ENCODE measurements around the gene PIM3.
A peak's percentile ranks its signal among the peaks of the same experiment; 100 is the strongest.

Gene PIM3

DNA sequence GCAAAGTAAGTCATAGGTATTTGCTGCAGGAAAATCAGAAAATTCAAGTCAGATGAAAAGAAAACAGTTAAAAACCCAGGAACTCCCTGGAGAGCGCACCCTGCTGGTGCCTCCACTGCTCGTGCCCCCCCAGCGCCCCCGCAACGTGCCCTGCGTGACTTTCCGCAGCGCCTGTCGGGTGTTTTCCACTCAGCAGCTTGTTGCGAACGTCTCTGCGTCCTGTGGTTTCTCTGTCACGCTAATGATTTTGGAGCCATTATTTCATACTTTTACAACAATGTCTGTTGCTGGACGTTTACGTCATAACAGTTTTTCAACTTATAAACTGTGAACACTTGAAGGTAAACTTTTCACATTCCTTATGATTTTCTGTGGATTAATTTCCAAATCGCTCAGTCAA is 37.1 kb upstream of the PIM3 start:
- ATAC-seq = no peak
- Mint-ChIP-seq H3K27me3 (no peaks in the 10 kb centered on the region), H3K36me3 (ENCODE audit: low read depth) (peaks cover 21% of the 10 kb centered on the region), H3K4me3 (no peak overlapping the region), H3K4me1 (peaks cover 43% of the 10 kb centered on the region), H3K9me3 (no peaks in the 10 kb centered on the region), H3K27ac (peak overlapping the region; percentile 52)
- DNase-seq = peak; percentile 47

GRCh38 chr22:49924113-49924833 is 36.3 kb upstream of the PIM3 start:
- Mint-ChIP-seq H3K4me3 (no peak overlapping the region), H3K27ac (peak overlapping the region; percentile 52), H3K9me3 (no peaks in the 10 kb centered on the region), H3K4me1 (peaks cover 42% of the 10 kb centered on the region), H3K27me3 (no peaks in the 10 kb centered on the region), H3K36me3 (ENCODE audit: low read depth) (peaks cover 21% of the 10 kb centered on the region)
- DNase-seq = no peak
- no peak for ATAC-seq

DNA sequence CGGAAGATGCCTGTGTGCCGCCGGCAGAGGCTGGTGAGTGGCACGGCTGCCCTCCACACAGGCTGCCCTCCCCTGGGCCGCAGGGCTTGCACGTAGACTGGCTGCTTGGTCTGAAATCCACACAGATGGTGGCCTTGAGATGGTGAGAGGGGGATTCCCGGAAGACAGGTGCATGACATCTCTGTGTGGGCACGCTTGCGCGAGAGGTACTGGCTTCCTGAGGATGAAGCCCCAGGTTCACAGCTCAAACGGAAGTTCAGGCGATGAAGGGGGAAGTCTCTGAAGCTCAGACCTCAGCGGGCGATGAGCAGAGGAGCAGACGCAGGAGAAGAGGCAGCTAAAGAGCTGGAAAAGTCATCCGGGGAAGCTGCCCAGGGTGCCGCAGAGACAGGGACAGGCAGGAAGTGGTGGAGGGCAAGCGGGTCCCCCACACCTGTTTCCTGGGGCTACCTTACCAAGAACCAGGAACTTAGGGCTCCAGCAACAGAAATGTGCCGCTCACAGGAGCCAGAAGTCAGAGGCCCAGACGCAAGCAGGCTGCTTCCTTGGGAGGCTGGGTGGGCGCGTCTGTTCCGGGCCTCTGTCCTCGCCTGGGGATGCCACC is 34.9 kb upstream of the PIM3 start:
- H3K9me3 Mint-ChIP-seq = no peaks in the 10 kb centered on the region
- peak overlapping the region; percentile 81 for H3K4me3 Mint-ChIP-seq
- H3K27ac Mint-ChIP-seq = peak overlapping the region; percentile 96
- H3K36me3 Mint-ChIP-seq (ENCODE audit: low read depth) = peaks cover 18% of the 10 kb centered on the region
- DNase-seq (peak; percentile 67), ATAC-seq (peak; percentile 70)
- H3K27me3 Mint-ChIP-seq = no peaks in the 10 kb centered on the region
- peaks cover 36% of the 10 kb centered on the region for H3K4me1 Mint-ChIP-seq

DNA sequence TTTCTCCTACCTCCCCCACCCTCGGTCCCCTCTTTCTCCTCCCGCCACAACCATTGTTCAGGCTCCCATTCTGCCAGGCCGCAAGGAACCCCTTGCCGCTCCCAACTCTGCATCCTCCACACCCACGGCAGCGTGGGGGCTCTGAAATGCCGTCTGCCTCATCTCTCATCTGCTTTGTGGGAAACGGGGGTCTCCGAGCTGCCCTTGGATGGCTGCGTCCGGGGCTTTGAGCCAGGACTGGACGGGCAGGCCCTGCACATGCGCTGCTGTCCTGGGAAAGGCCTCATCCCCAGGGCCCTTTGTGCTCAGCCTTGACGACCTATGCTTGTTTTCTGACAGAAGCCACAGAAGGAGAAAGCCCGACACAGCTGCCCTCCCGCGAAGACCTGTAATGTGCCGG is 33.7 kb upstream of the PIM3 start:
- no peaks in the 10 kb centered on the region for H3K9me3 Mint-ChIP-seq
- H3K4me1 Mint-ChIP-seq = peaks cover 48% of the 10 kb centered on the region
- no peaks in the 10 kb centered on the region for H3K27me3 Mint-ChIP-seq
- H3K4me3 Mint-ChIP-seq = no peak overlapping the region
- peak overlapping the region; percentile 64 for H3K27ac Mint-ChIP-seq
- no peak for ATAC-seq
- H3K36me3 Mint-ChIP-seq (ENCODE audit: low read depth) = peaks cover 17% of the 10 kb centered on the region
- DNase-seq = no peak

DNA sequence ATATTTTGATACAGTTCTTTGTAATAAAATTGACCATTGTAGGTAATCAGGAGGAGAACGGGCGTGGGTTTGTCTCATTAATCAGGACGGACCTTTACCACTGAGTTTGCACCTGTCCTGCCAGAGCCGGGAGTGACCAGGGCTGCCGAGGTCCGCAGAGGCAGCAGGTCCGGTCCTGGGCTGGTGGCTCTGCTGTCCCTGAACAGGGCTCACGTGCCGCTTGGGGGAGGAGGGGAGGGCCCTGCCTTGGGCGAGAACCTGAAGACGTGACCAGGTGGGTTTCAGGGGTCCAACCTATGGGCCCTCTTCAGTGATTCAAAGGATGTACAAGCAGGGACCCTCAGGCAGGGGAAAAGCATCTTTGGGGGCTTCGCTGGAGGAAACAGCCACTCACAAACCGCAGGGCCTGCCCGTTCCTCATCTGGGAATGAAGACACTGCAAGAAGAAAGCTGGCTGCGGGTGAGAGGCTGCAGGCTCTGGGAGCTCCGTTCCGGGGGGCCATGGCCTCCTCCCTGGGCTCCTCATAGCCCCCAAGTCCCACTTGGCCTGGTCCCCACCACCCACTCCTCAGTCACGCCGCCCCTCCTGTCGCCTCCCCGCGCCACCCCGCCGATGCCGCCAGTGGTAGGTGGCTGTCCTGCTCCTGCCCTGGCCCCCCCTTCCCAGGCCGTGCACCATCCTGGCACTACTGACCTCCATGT is 32.9 kb upstream of the PIM3 start:
- no peak for DNase-seq
- H3K27me3 Mint-ChIP-seq = no peaks in the 10 kb centered on the region
- peaks cover 49% of the 10 kb centered on the region for H3K4me1 Mint-ChIP-seq
- peak overlapping the region; percentile 64 for H3K27ac Mint-ChIP-seq
- no peak for ATAC-seq
- peaks cover 17% of the 10 kb centered on the region for H3K36me3 Mint-ChIP-seq (ENCODE audit: low read depth)
- H3K4me3 Mint-ChIP-seq = no peak overlapping the region
- no peaks in the 10 kb centered on the region for H3K9me3 Mint-ChIP-seq

DNA sequence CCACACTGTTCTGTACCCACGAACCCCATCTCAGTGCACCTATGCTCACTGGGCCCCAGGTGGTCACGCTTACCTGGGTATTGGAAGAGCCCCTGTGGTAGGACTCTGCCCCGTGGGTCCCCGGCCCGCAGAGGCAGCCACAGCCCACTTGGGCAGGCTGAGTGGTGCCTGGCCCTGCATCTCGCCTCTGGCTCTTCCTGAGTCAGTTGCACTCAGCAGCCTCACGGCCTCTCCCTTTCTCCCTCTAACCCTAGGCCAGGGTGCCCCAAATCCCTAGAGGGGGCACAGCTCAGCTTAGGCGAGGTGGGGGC is 32.4 kb upstream of the PIM3 start:
- no peak for DNase-seq
- H3K27ac Mint-ChIP-seq = no peak overlapping the region
- no peaks in the 10 kb centered on the region for H3K9me3 Mint-ChIP-seq
- H3K4me1 Mint-ChIP-seq = peaks cover 53% of the 10 kb centered on the region
- H3K4me3 Mint-ChIP-seq = no peak overlapping the region
- no peaks in the 10 kb centered on the region for H3K27me3 Mint-ChIP-seq
- H3K36me3 Mint-ChIP-seq (ENCODE audit: low read depth) = peaks cover 17% of the 10 kb centered on the region
- ATAC-seq = no peak

GRCh38 chr22:49928555-49929210 is 31.9 kb upstream of the PIM3 start:
- H3K27ac Mint-ChIP-seq = no peak overlapping the region
- peaks cover 17% of the 10 kb centered on the region for H3K36me3 Mint-ChIP-seq (ENCODE audit: low read depth)
- DNase-seq = no peak
- H3K4me3 Mint-ChIP-seq = no peak overlapping the region
- H3K4me1 Mint-ChIP-seq = peaks cover 53% of the 10 kb centered on the region
- no peak for ATAC-seq
- no peaks in the 10 kb centered on the region for H3K27me3 Mint-ChIP-seq
- H3K9me3 Mint-ChIP-seq = no peaks in the 10 kb centered on the region

- Mint-ChIP-seq H3K27ac (no peak overlapping the region), H3K27me3 (no peaks in the 10 kb centered on the region), H3K4me1 (peaks cover 55% of the 10 kb centered on the region), H3K36me3 (ENCODE audit: low read depth) (peaks cover 17% of the 10 kb centered on the region), H3K4me3 (no peak overlapping the region), H3K9me3 (no peaks in the 10 kb centered on the region)
- DNase-seq (peak; percentile 88), ATAC-seq (peak; percentile 58)
Observed at GRCh38 chr22:49929211-49929979, 31.2 kb upstream of the PIM3 start.

GRCh38 chr22:49929994-49930575 is 30.5 kb upstream of the PIM3 start:
- Mint-ChIP-seq H3K27me3 (no peaks in the 10 kb centered on the region), H3K9me3 (no peaks in the 10 kb centered on the region), H3K27ac (no peak overlapping the region), H3K4me1 (peaks cover 54% of the 10 kb centered on the region), H3K4me3 (no peak overlapping the region), H3K36me3 (ENCODE audit: low read depth) (peaks cover 16% of the 10 kb centered on the region)
- ATAC-seq (no peak), DNase-seq (no peak)

DNA sequence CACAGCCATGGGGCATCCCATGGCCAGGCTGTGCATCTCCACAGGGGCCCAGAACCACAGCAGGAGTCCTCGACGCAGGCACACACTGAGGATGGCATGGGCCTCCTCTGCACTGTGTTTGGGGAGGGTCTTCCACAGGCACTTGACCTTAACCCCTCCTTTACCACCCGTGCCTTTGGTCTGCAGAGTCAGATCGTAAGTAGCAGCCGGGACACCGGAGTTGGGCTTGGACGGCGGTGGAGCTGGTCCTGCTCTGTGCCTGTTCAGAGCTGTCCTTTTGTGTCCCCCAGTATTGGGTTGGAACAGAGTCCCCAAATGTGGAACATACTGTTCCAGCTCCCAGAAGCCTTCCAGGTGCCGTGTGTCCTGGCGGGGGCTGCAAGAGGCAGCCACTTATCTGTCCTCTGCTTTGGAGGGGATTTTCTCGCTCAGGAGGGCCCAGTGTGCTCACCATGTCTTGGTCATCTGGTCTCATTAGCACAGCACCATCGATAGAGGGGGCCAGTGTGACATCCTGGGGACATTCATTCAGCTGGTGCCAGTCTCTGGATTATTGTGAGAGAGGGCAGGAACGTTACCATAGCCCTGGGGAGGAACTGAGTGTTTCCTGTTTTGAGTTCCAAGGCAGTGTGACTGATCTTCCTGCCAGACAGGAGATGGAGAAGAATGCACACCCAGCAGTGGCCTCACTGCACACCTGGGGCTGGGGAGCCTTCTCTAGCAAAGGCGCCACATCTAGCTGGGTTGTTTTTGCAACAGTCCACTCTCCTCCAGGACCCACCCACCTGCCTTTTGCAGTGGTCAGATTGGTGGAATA is 29.8 kb upstream of the PIM3 start:
- H3K27ac Mint-ChIP-seq = peak overlapping the region; percentile 47
- H3K4me3 Mint-ChIP-seq = peak overlapping the region; percentile 14
- ATAC-seq = peak; percentile 41
- no peaks in the 10 kb centered on the region for H3K27me3 Mint-ChIP-seq
- DNase-seq = peak; percentile 70
- no peaks in the 10 kb centered on the region for H3K9me3 Mint-ChIP-seq
- H3K36me3 Mint-ChIP-seq (ENCODE audit: low read depth) = peaks cover 9% of the 10 kb centered on the region
- peaks cover 46% of the 10 kb centered on the region for H3K4me1 Mint-ChIP-seq

DNA sequence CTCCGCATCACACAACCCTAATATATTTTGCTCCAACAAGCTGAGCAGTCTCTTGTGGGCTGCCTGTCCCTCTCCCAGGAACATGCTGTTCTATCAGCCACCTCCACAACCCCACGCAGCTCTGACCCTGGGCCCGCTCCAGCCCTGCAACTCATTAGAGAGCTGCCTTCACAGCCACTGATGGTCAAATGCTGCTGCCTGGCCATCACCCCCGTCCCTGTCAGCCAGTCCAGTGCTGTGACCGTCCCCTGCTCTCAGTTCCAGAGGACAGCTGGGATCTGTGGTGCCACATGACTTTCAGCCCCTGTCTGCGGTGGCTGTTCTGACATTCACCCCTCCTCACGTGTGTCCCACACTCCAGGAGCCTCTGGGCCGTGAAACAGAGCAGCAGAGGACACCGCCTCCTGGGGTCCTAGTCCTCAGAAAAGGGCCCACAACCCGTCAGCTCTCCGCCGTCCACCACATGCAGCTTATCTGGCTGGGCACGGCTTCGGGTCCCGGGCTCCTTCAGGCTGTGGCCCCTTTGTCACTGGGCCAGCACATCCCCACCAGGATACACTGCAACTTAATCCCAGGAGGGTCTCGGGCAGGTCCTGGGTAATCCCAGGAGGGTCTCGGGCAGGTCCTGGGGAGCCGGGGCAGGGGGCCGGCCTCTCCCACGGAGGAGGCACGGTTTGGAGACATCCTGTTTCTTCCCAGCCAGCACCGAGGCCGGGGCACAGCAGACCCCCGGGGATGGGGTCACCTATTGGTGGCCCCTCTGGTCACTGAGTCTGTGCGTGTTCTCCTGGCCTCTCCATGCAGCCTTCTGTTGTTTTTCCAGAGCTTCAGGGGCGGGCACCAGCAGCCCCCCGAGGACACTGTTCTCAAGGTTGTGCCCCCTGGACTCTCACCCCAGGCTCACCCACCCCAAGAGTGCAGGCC is 27.1 kb upstream of the PIM3 start:
- no peak for DNase-seq
- Mint-ChIP-seq H3K27ac (peak overlapping the region; percentile 52), H3K27me3 (no peaks in the 10 kb centered on the region), H3K4me3 (peak overlapping the region; percentile 57), H3K9me3 (no peaks in the 10 kb centered on the region), H3K4me1 (peaks cover 45% of the 10 kb centered on the region), H3K36me3 (ENCODE audit: low read depth) (no peaks in the 10 kb centered on the region)
- no peak for ATAC-seq

DNA sequence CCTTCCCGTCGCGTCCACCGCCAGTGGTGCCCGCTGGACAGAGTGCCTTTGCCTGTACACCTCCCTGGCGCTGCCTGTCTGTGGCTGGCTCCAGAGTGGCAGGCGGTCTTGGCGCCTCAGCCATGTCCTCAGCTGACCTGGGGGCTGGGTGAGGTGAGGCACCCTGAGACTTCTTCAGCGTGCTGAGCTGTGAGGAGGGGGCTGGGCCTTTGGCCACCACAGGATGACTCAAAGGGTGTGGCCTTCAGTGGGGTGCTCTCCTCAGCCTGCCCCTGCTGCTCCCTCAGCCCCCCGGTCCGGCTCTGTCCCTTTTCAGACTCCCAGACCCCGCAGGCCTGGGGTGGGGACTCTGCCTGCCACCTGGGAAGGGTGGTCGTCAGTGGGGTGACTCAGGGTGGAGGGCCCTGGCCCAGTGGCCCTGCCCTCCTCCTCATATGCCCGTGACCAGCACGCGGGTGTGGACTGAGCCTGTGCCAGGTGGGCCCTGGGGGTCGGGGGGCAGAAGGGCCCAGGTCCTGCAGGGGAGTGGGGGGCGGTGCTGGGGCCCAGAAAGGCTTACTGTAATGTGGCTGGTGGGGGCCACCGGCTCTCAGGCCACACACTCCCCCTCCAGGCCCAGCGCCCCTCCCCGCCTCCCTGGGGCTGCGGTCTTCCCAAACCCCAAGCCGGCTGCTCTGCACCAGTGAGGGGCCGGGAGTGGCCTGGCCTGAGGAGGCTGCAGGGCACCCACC is 26.2 kb upstream of the PIM3 start:
- Mint-ChIP-seq H3K4me1 (peaks cover 46% of the 10 kb centered on the region), H3K27ac (no peak overlapping the region), H3K36me3 (ENCODE audit: low read depth) (no peaks in the 10 kb centered on the region), H3K4me3 (peak overlapping the region; percentile 57), H3K9me3 (no peaks in the 10 kb centered on the region), H3K27me3 (no peaks in the 10 kb centered on the region)
- ATAC-seq (no peak), DNase-seq (no peak)
